GM10847 (cell line): ENCODE results near the gene STK11.

Experiments used
- POLR2A ChIP-seq: IDR thresholded peaks from 2 replicates; pipeline ENCODE4 v1.6.1; 2011; ENCODE audit not compliant: insufficient read length; ENCODE audit errors: extremely low read depth

STK11 gene

GRCh38 chr19:1271528-1272422 is 66.2 kb downstream of the STK11 start:
- TF ChIP-seq POLR2A, result no peak

GRCh38 chr19:1272423-1273262 is 67.1 kb downstream of the STK11 start:
- TF ChIP-seq POLR2A, result no peak

- no peak for TF ChIP-seq POLR2A
Measured at GRCh38 chr19:1273263-1274041, 67.9 kb downstream of the STK11 start.

GRCh38 chr19:1274081-1274851 is 68.7 kb downstream of the STK11 start:
- no peak for TF ChIP-seq POLR2A

GRCh38 chr19:1274852-1275259 is 69.3 kb downstream of the STK11 start:
- TF ChIP-seq POLR2A, result no peak

- TF ChIP-seq POLR2A, result peak; percentile 91
Measured at GRCh38 chr19:1275260-1275975, 69.8 kb downstream of the STK11 start, which contains the start of gene FAM174C. Gene FAM174C, plus strand, starts transcription at chr19:1275530. Its CDS starts 20 bp downstream, at chr19:1275550.

- TF ChIP-seq POLR2A, result no peak
Measured at GRCh38 chr19:1275976-1276627, 70.5 kb downstream of the STK11 start.

GRCh38 chr19:1276628-1277022 is 71.0 kb downstream of the STK11 start:
- TF ChIP-seq POLR2A, result no peak

GRCh38 chr19:1277061-1277460 is 71.5 kb downstream of the STK11 start:
- no peak for TF ChIP-seq POLR2A
